Measurements from ENCODE around the gene SORT1. TPM values are rescaled to one million over a fixed set of nuclear protein-coding genes. Genes with fewer than 3 reads are reported as not detected.

SORT1 gene
- total and polyA plus RNA-seq, 7 experiments from 2014 or later, result 1.0 to 25.6 (median 1.8) TPM; not detected in 2

- H3K27me3 Mint-ChIP-seq, result no peaks in the 10 kb centered on the region
- DNase-seq, result no peak
- intact Hi-C loops (cut with micrococcal nuclease), result no loop called here
These were observed 129.9 kb downstream of the SORT1 start for GRCh38 chr1:109267743-109268300.

GRCh38 chr1:109266965-109267364 lies 130.8 kb downstream of the SORT1 start:
- H3K27me3 ChIP-seq (ENCODE audit: control insufficient read depth in 2 of 2, insufficient read depth in 2 of 2, low read length in 2 of 2), result no peaks in the 10 kb centered on the region
- ChIA-PET CTCF (interaction anchor here (1.2 kb wide), 1 partner anchor 265 kb away, joined by 5 read pairs; no protein-coding TSS in a partner anchor), POLR2A (no interaction called here)
- no peak overlapping the region for H3K4me3 ChIP-seq (ENCODE audit: low read length)
- Mint-ChIP-seq H3K27ac (no peak overlapping the region), H3K36me3 (peaks cover 0 to 4% (median 0%) of the 10 kb centered on the region in 5 donors), H3K9me3 (no peaks in the 10 kb centered on the region), H3K4me3 (no peak overlapping the region), H3K4me1 (peaks cover 0 to 9% (median 0%) of the 10 kb centered on the region in 7 donors), H3K27me3 (no peaks in the 10 kb centered on the region)
- H3K36me3 ChIP-seq (ENCODE audit: control insufficient read depth in 2 of 3, insufficient read depth in 3 of 3, low read length in 3 of 3), result no peaks in the 10 kb centered on the region
- no peaks in the 10 kb centered on the region for H3K4me1 ChIP-seq (ENCODE audit: control insufficient read depth in 2 of 2, insufficient read depth in 2 of 2, low read length in 2 of 2)
- no peak overlapping the region for H3K27ac ChIP-seq (ENCODE audit: low read depth, low read length)
- no peaks in the 10 kb centered on the region for H3K9me3 ChIP-seq (ENCODE audit: control insufficient read depth in 2 of 3, low read length in 3 of 3)
- ATAC-seq, result no peak
- intact Hi-C loops (cut with micrococcal nuclease), result no loop called here
- DNase-seq, result no peak

More at GRCh38 chr1:109267743-109268300, 129.9 kb downstream of the SORT1 start:
- Mint-ChIP-seq H3K4me1 (peaks cover 0 to 9% (median 0%) of the 10 kb centered on the region in 7 donors), H3K9me3 (no peaks in the 10 kb centered on the region), H3K36me3 (peaks cover 0 to 4% (median 0%) of the 10 kb centered on the region in 5 donors), H3K27ac (no peak overlapping the region), H3K4me3 (no peak overlapping the region)
- POLR2A ChIA-PET, result no interaction called here
- Histone ChIP-seq H3K27me3 (ENCODE audit: control insufficient read depth in 2 of 2, insufficient read depth in 2 of 2, low read length in 2 of 2) (no peaks in the 10 kb centered on the region), H3K4me1 (ENCODE audit: control insufficient read depth in 2 of 2, insufficient read depth in 2 of 2, low read length in 2 of 2) (no peaks in the 10 kb centered on the region), H3K36me3 (ENCODE audit: control insufficient read depth in 2 of 3, insufficient read depth in 3 of 3, low read length in 3 of 3) (no peaks in the 10 kb centered on the region), H3K4me3 (ENCODE audit: low read length) (no peak overlapping the region), H3K9me3 (ENCODE audit: control insufficient read depth in 2 of 3, low read length in 3 of 3) (no peaks in the 10 kb centered on the region), H3K27ac (ENCODE audit: low read depth, low read length) (no peak overlapping the region)
- CTCF ChIA-PET, result interaction anchor here (0.7 kb wide), 1 partner anchor 268 kb away, joined by 3 read pairs; no protein-coding TSS in a partner anchor
- no peak for ATAC-seq

GRCh38 chr1:109265741-109266330 lies 131.9 kb downstream of the SORT1 start:
- intact Hi-C loops (cut with micrococcal nuclease), result no loop called here
- no peaks in the 10 kb centered on the region for H3K9me3 ChIP-seq (ENCODE audit: control insufficient read depth in 2 of 3, low read length in 3 of 3)
- H3K4me3 ChIP-seq (ENCODE audit: low read length), result no peak overlapping the region
- no peaks in the 10 kb centered on the region for H3K27me3 ChIP-seq (ENCODE audit: control insufficient read depth in 2 of 2, insufficient read depth in 2 of 2, low read length in 2 of 2)
- ChIA-PET CTCF (interaction anchor here (0.6 to 1.5 kb wide), 2 partner anchors 20 to 267 kb away, joined by 5 to 7 read pairs; no protein-coding TSS in a partner anchor), POLR2A (no interaction called here)
- Mint-ChIP-seq H3K27ac (no peak overlapping the region), H3K4me1 (peaks cover 0 to 9% (median 0%) of the 10 kb centered on the region in 7 donors), H3K4me3 (no peak overlapping the region), H3K27me3 (no peaks in the 10 kb centered on the region), H3K36me3 (peaks cover 0 to 4% (median 0%) of the 10 kb centered on the region in 5 donors), H3K9me3 (no peaks in the 10 kb centered on the region)
- no peaks in the 10 kb centered on the region for H3K4me1 ChIP-seq (ENCODE audit: control insufficient read depth in 2 of 2, insufficient read depth in 2 of 2, low read length in 2 of 2)
- H3K36me3 ChIP-seq (ENCODE audit: control insufficient read depth in 2 of 3, insufficient read depth in 3 of 3, low read length in 3 of 3), result no peaks in the 10 kb centered on the region
- ATAC-seq (no peak), DNase-seq (no peak)
- H3K27ac ChIP-seq (ENCODE audit: low read depth, low read length), result no peak overlapping the region

GRCh38 chr1:109265016-109265415 lies 132.7 kb downstream of the SORT1 start:
- H3K27ac Mint-ChIP-seq, result no peak overlapping the region
- CTCF ChIA-PET, result interaction anchor here (0.6 to 1.8 kb wide), 5 partner anchors 19 to 728 kb away, joined by 3 to 9 read pairs (median 5); partner anchors contain the start of gene SORT1
- POLR2A ChIA-PET, result no interaction called here

GRCh38 chr1:109264379-109264755 lies 133.4 kb downstream of the SORT1 start:
- Histone ChIP-seq H3K36me3 (ENCODE audit: control insufficient read depth in 2 of 3, insufficient read depth in 3 of 3, low read length in 3 of 3) (no peaks in the 10 kb centered on the region), H3K9me3 (ENCODE audit: control insufficient read depth in 2 of 3, low read length in 3 of 3) (no peaks in the 10 kb centered on the region), H3K4me3 (ENCODE audit: low read length) (no peak overlapping the region), H3K27me3 (ENCODE audit: control insufficient read depth in 2 of 2, insufficient read depth in 2 of 2, low read length in 2 of 2) (no peaks in the 10 kb centered on the region), H3K27ac (ENCODE audit: low read depth, low read length) (no peak overlapping the region), H3K4me1 (ENCODE audit: control insufficient read depth in 2 of 2, insufficient read depth in 2 of 2, low read length in 2 of 2) (no peaks in the 10 kb centered on the region)
- no peak for DNase-seq
- no peaks in the 10 kb centered on the region for H3K9me3 Mint-ChIP-seq
- ChIA-PET CTCF (interaction anchor here (0.6 to 1.8 kb wide), 8 partner anchors 18 to 780 kb away, joined by 3 to 9 read pairs (median 4); partner anchors contain the start of gene SORT1), POLR2A (no interaction called here)
- no peaks in the 10 kb centered on the region for H3K27me3 Mint-ChIP-seq
- no peaks in the 10 kb centered on the region for H3K36me3 Mint-ChIP-seq
- intact Hi-C loops (cut with micrococcal nuclease), result no loop called here
- peaks cover 0 to 9% (median 0%) of the 10 kb centered on the region in 7 donors for H3K4me1 Mint-ChIP-seq
- H3K27ac Mint-ChIP-seq, result no peak overlapping the region
- H3K4me3 Mint-ChIP-seq, result no peak overlapping the region
- no peak for ATAC-seq

More at GRCh38 chr1:109265016-109265415, 132.7 kb downstream of the SORT1 start:
- Mint-ChIP-seq H3K36me3 (peaks cover 0 to 3% (median 0%) of the 10 kb centered on the region in 5 donors), H3K9me3 (no peaks in the 10 kb centered on the region), H3K4me1 (peaks cover 0 to 9% (median 0%) of the 10 kb centered on the region in 7 donors), H3K4me3 (no peak overlapping the region), H3K27me3 (no peaks in the 10 kb centered on the region)
- no peaks in the 10 kb centered on the region for H3K36me3 ChIP-seq (ENCODE audit: control insufficient read depth in 2 of 3, insufficient read depth in 3 of 3, low read length in 3 of 3)
- no peaks in the 10 kb centered on the region for H3K4me1 ChIP-seq (ENCODE audit: control insufficient read depth in 2 of 2, insufficient read depth in 2 of 2, low read length in 2 of 2)
- H3K4me3 ChIP-seq (ENCODE audit: low read length), result no peak overlapping the region
- no peak overlapping the region for H3K27ac ChIP-seq (ENCODE audit: low read depth, low read length)
- DNase-seq (no peak), ATAC-seq (no peak)
- intact Hi-C loops (cut with micrococcal nuclease), result no loop called here
- no peaks in the 10 kb centered on the region for H3K9me3 ChIP-seq (ENCODE audit: control insufficient read depth in 2 of 3, low read length in 3 of 3)
- no peaks in the 10 kb centered on the region for H3K27me3 ChIP-seq (ENCODE audit: control insufficient read depth in 2 of 2, insufficient read depth in 2 of 2, low read length in 2 of 2)

GRCh38 chr1:109263597-109264378 lies 133.9 kb downstream of the SORT1 start:
- peak overlapping the region in 1 of 10 donors; percentile 60 for H3K4me3 Mint-ChIP-seq
- peak overlapping the region in 1 of 9 donors; percentile 36 for H3K27ac Mint-ChIP-seq
- intact Hi-C loops (cut with micrococcal nuclease), result loop anchor here (1.0 to 2.0 kb wide), 6 partner anchors 20 to 435 kb away; partner anchors contain the start of gene PSRC1 (in 1 of the 2)
- H3K27me3 Mint-ChIP-seq, result no peaks in the 10 kb centered on the region
- H3K4me1 ChIP-seq (ENCODE audit: control insufficient read depth in 2 of 2, insufficient read depth in 2 of 2, low read length in 2 of 2), result no peaks in the 10 kb centered on the region
- ATAC-seq (peak; percentile 92), DNase-seq (peak; percentile 57 to 86 (median 68))
- no peak overlapping the region for H3K27ac ChIP-seq (ENCODE audit: low read depth, low read length)
- H3K36me3 Mint-ChIP-seq, result no peaks in the 10 kb centered on the region
- peaks cover 0 to 2% (median 0%) of the 10 kb centered on the region in 3 experiments for H3K36me3 ChIP-seq (ENCODE audit: control insufficient read depth in 2 of 3, insufficient read depth in 3 of 3, low read length in 3 of 3)
- CTCF ChIA-PET, result interaction anchor here (0.6 to 1.8 kb wide), 10 partner anchors 17 to 781 kb away, joined by 3 to 9 read pairs (median 3); partner anchors contain the start of genes PSRC1 and SORT1
- no peaks in the 10 kb centered on the region for H3K27me3 ChIP-seq (ENCODE audit: control insufficient read depth in 2 of 2, insufficient read depth in 2 of 2, low read length in 2 of 2)
- peaks cover 0 to 9% (median 0%) of the 10 kb centered on the region in 7 donors for H3K4me1 Mint-ChIP-seq
- no peaks in the 10 kb centered on the region for H3K9me3 Mint-ChIP-seq
- POLR2A ChIA-PET, result no interaction called here
- H3K4me3 ChIP-seq (ENCODE audit: low read length), result no peak overlapping the region
- H3K9me3 ChIP-seq (ENCODE audit: control insufficient read depth in 2 of 3, low read length in 3 of 3), result no peaks in the 10 kb centered on the region
